H9 (cell line): ENCODE results near the gene CBLB. TPM values are rescaled to one million over a fixed set of nuclear protein-coding genes. Genes with fewer than 3 reads are reported as not detected.

ENCODE experiments used
- DNase-seq: peaks from one replicate; pipeline ENCODE4 v3.0.0-alpha.2; 2017
- H2AFZ ChIP-seq: one replicate; pipeline ENCODE4 v1.6.1; 2013; ENCODE audit warnings: mild to moderate bottlenecking, low read length, control low read depth, moderate library complexity
- H2AK5ac ChIP-seq: 2 replicates; pipeline ENCODE4 v1.6.1; 2013; ENCODE audit warnings: low read length, control low read depth, mixed read lengths; ENCODE audit not compliant: insufficient read length
- H2BK120ac ChIP-seq: one replicate; pipeline ENCODE4 v1.6.1; 2013; ENCODE audit warnings: low read depth, mild to moderate bottlenecking, low read length, control low read depth, inconsistent platforms; ENCODE audit not compliant: poor library complexity, severe bottlenecking
- H2BK12ac ChIP-seq: 2 replicates; pipeline ENCODE4 v1.6.1; 2013; ENCODE audit warnings: low read length, control low read depth, mixed read lengths, low read depth; ENCODE audit not compliant: insufficient read length
- H2BK15ac ChIP-seq: 2 replicates; pipeline ENCODE4 v1.6.1; 2013; ENCODE audit warnings: low read depth, low read length, control low read depth
- H2BK20ac ChIP-seq: one replicate; pipeline ENCODE4 v1.6.1; 2013; ENCODE audit warnings: low read depth, mild to moderate bottlenecking, low read length, control low read depth, inconsistent platforms; ENCODE audit not compliant: poor library complexity, severe bottlenecking
- H2BK5ac ChIP-seq: 2 replicates; pipeline ENCODE4 v1.6.1; 2013; ENCODE audit warnings: low read length, control low read depth, mixed read lengths; ENCODE audit not compliant: insufficient read length
- H3K14ac ChIP-seq: 2 replicates; pipeline ENCODE4 v1.6.1; 2013; ENCODE audit warnings: low read length, control low read depth; ENCODE audit not compliant: insufficient read depth
- H3K18ac ChIP-seq: 2 replicates; pipeline ENCODE4 v1.6.1; 2013; ENCODE audit warnings: low read depth, mild to moderate bottlenecking, mixed read lengths, low read length, control low read depth; ENCODE audit not compliant: insufficient read length
- H3K23ac ChIP-seq: 2 replicates; pipeline ENCODE4 v1.6.1; 2013; ENCODE audit warnings: low read length, control low read depth, mixed read lengths, low read depth; ENCODE audit not compliant: insufficient read length
- H3K23me2 ChIP-seq: 2 replicates; pipeline ENCODE4 v1.6.1; 2013; ENCODE audit warnings: low read depth, mild to moderate bottlenecking, mixed read lengths, low read length, control low read depth; ENCODE audit not compliant: insufficient read length, poor library complexity, severe bottlenecking
- H3K27ac ChIP-seq: 2 replicates; pipeline ENCODE4 v1.5.1; 2013; ENCODE audit warnings: low read length, control low read depth, mixed read lengths, low read depth; ENCODE audit not compliant: insufficient read length
- H3K27me3 ChIP-seq: 2 replicates; pipeline ENCODE4 v1.6.1; 2013; ENCODE audit warnings: low read length, control low read depth, inconsistent platforms; ENCODE audit not compliant: insufficient read depth
- H3K4ac ChIP-seq: 2 replicates; pipeline ENCODE4 v1.6.1; 2013; ENCODE audit warnings: low read depth, mild to moderate bottlenecking, control low read depth, inconsistent platforms, low read length, moderate library complexity
- H3K4me1 ChIP-seq: 2 replicates; pipeline ENCODE4 v1.6.1; 2013; ENCODE audit warnings: low read length, control low read depth, inconsistent platforms; ENCODE audit not compliant: insufficient read depth
- H3K4me2 ChIP-seq: 2 replicates; pipeline ENCODE4 v1.6.1; 2013; ENCODE audit warnings: low read length, control low read depth, mixed read lengths; ENCODE audit not compliant: insufficient read length, insufficient read depth
- H3K56ac ChIP-seq: 2 replicates; pipeline ENCODE4 v1.6.1; 2013; ENCODE audit warnings: low read depth, mild to moderate bottlenecking, mixed read lengths, low read length, control low read depth; ENCODE audit not compliant: insufficient read length
- H3K79me1 ChIP-seq: 2 replicates; pipeline ENCODE4 v1.6.1; 2013; ENCODE audit warnings: low read depth, mild to moderate bottlenecking, moderate library complexity, low read length, control low read depth, inconsistent platforms; ENCODE audit not compliant: insufficient read depth, poor library complexity, severe bottlenecking
- H3K79me2 ChIP-seq: 2 replicates; pipeline ENCODE4 v1.6.1; 2013; ENCODE audit warnings: low read length, control low read depth, inconsistent platforms; ENCODE audit not compliant: insufficient read depth
- H3K9ac ChIP-seq: 2 replicates; pipeline ENCODE4 v1.6.1; 2013; ENCODE audit warnings: low read length, control low read depth, mixed read lengths; ENCODE audit not compliant: insufficient read length; ENCODE audit errors: extremely low read depth
- H3K9me3 ChIP-seq: one replicate; pipeline ENCODE4 v1.6.1; 2013; ENCODE audit warnings: low read depth, low read length, inconsistent platforms; ENCODE audit not compliant: control insufficient read depth
- H3T11ph ChIP-seq: one replicate; pipeline ENCODE4 v1.6.1; 2013; ENCODE audit warnings: mild to moderate bottlenecking, low read length, control low read depth, inconsistent platforms
- H4K20me1 ChIP-seq: one replicate; pipeline ENCODE4 v1.6.1; 2013; ENCODE audit not compliant: control insufficient read depth, insufficient read length, insufficient read depth
- H4K5ac ChIP-seq: 2 replicates; pipeline ENCODE4 v1.6.1; 2013; ENCODE audit warnings: low read depth, mild to moderate bottlenecking, mixed read lengths, low read length, control low read depth; ENCODE audit not compliant: insufficient read length
- H4K8ac ChIP-seq: replicated peaks from 2 replicates; pipeline ENCODE4 v1.6.1; 2013; ENCODE audit warnings: low read length, control low read depth, mixed read lengths, low read depth; ENCODE audit not compliant: insufficient read length
- H4K91ac ChIP-seq: 2 replicates; pipeline ENCODE4 v1.6.1; 2013; ENCODE audit warnings: low read depth, mild to moderate bottlenecking, moderate library complexity, mixed read lengths, low read length, control low read depth; ENCODE audit not compliant: insufficient read length
- H3K27ac Mint-ChIP-seq, 3 experiments: 2 replicates in 2 of 3; 3 replicates in 1 of 3; pipeline ENCODE4 v1.8.0; 2020 to 2021; ENCODE audit warnings: mixed read lengths in 3 of 3, mild to moderate bottlenecking in 1 of 3, moderate library complexity in 1 of 3
- H3K27me3 Mint-ChIP-seq: 2 replicates; pipeline ENCODE4 v1.8.0; 2021; ENCODE audit warnings: low read depth, mild to moderate bottlenecking, moderate library complexity, mixed read lengths
- H3K36me3 Mint-ChIP-seq, 3 experiments: 2 replicates in 2 of 3; 3 replicates in 1 of 3; pipeline ENCODE4 v1.8.0; 2020 to 2021; ENCODE audit warnings: low read depth in 3 of 3, mixed read lengths in 3 of 3; ENCODE audit not compliant: insufficient read depth in 1 of 3
- H3K4me1 Mint-ChIP-seq, 2 experiments: 2 replicates each; pipeline ENCODE4 v1.8.0; 2020; ENCODE audit warnings: mixed read lengths in 2 of 2
- H3K4me3 Mint-ChIP-seq, 2 experiments: 2 replicates in 1 of 2; 3 replicates in 1 of 2; pipeline ENCODE4 v1.8.0; 2020 to 2021; ENCODE audit warnings: mild to moderate bottlenecking in 2 of 2, mixed read lengths in 2 of 2, moderate library complexity in 1 of 2
- H3K9me3 Mint-ChIP-seq, 2 experiments: 2 replicates in 1 of 2; 3 replicates in 1 of 2; pipeline ENCODE4 v1.8.0; 2020; ENCODE audit warnings: mild to moderate bottlenecking in 2 of 2, mixed read lengths in 2 of 2, moderate library complexity in 1 of 2
- WGBS: extraction: QIAGEN DNeasy Blood & Tissue Kit; methylation state at CpG from one replicate; pipeline ENCODE4 v1.1.7; 2013; ENCODE audit warnings: missing lambda C conversion rate, low lambda C conversion rate, mixed read lengths; ENCODE audit not compliant: insufficient read length; ENCODE audit errors: extremely low coverage; 5-methylcytosine and 5-hydroxymethylcytosine counted together
- total RNA-seq: library from RNA; stranded (reverse); gene quantifications from 2 replicates; pipeline ENCODE4 v1.2.1, GENCODE V29; 2021
- TF ChIP-seq, protein P1 (sequence below): fragments of 200-600 bp; sonication (generic); conservative IDR thresholded peaks from 3 replicates; pipeline ENCODE4 v1.8.0; 2021; ENCODE audit warnings: antibody characterized with exemption, mild to moderate bottlenecking

Gene CBLB
- total RNA-seq, 1 experiment from 2014 or later, result 25.7 TPM

DNA sequence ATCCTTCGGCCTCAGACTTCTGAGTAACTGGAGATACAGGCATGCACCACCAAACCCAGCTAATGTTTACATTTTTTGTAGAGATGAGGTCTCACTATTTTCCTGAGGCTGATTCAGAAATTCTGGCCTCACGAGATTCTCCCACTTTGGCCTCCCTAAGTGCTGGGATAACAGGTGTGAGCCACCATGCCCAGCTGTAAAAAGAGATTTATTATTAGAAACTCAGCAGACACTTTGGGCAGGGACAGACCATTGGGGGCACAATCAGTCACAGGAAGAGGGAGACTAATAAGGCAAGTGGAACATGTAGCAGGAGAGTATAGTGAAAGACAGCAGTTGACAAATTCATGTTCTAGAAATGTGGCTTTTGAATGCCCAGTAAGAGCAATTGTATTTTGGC lies 249.2 kb downstream of the CBLB start:
- H3K14ac ChIP-seq, result no peak overlapping the region
- Mint-ChIP-seq H3K27ac (peak overlapping the region in 1 of 3 experiments; percentile 18; a peak in 1 of 7 replicates), H3K27me3 (no peaks in the 10 kb centered on the region), H3K9me3 (no peaks in the 10 kb centered on the region), H3K36me3 (no peaks in the 10 kb centered on the region), H3K4me1 (no peaks in the 10 kb centered on the region), H3K4me3 (no peak overlapping the region)
- H3K4ac ChIP-seq, result no peak overlapping the region
- H4K5ac ChIP-seq, result no peak overlapping the region
- no peak overlapping the region for H3K4me2 ChIP-seq
- no peaks in the 10 kb centered on the region for H3K4me1 ChIP-seq
- H3K79me1 ChIP-seq, result no peaks in the 10 kb centered on the region
- H2AK5ac ChIP-seq, result no peak overlapping the region
- H3K27ac ChIP-seq, result no peak overlapping the region
- H2BK15ac ChIP-seq, result no peak overlapping the region
- no peak overlapping the region for H3K18ac ChIP-seq
- H3K56ac ChIP-seq, result no peak overlapping the region
- H3K79me2 ChIP-seq, result no peaks in the 10 kb centered on the region
- no peaks in the 10 kb centered on the region for H4K20me1 ChIP-seq
- no peak overlapping the region for H4K91ac ChIP-seq
- no peaks in the 10 kb centered on the region for H3K23me2 ChIP-seq
- H3K9ac ChIP-seq, result no peak overlapping the region
- TF ChIP-seq, protein P1, sequence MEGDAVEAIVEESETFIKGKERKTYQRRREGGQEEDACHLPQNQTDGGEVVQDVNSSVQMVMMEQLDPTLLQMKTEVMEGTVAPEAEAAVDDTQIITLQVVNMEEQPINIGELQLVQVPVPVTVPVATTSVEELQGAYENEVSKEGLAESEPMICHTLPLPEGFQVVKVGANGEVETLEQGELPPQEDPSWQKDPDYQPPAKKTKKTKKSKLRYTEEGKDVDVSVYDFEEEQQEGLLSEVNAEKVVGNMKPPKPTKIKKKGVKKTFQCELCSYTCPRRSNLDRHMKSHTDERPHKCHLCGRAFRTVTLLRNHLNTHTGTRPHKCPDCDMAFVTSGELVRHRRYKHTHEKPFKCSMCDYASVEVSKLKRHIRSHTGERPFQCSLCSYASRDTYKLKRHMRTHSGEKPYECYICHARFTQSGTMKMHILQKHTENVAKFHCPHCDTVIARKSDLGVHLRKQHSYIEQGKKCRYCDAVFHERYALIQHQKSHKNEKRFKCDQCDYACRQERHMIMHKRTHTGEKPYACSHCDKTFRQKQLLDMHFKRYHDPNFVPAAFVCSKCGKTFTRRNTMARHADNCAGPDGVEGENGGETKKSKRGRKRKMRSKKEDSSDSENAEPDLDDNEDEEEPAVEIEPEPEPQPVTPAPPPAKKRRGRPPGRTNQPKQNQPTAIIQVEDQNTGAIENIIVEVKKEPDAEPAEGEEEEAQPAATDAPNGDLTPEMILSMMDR, result no peak
- H4K8ac ChIP-seq, result no peak overlapping the region
- H3K27me3 ChIP-seq, result no peaks in the 10 kb centered on the region
- H2AFZ ChIP-seq, result no peak overlapping the region
- no peak overlapping the region for H2BK5ac ChIP-seq
- H2BK12ac ChIP-seq, result no peak overlapping the region
- WGBS, result no CpG with 5 or more reads among the region's 2 CpGs
- H3K9me3 ChIP-seq, result no peaks in the 10 kb centered on the region
- H2BK120ac ChIP-seq, result no peak overlapping the region
- H3T11ph ChIP-seq, result no peak overlapping the region
- no peak overlapping the region for H3K23ac ChIP-seq
- no peak for DNase-seq
- no peak overlapping the region for H2BK20ac ChIP-seq
